ENCODE results near the gene SLC47A1.

- no peak for TF ChIP-seq CTCF (IDR thresholded peaks at IDR 0.05)
- TF ChIP-seq EHF (CRISPR knock-in tag; IDR thresholded peaks at IDR 0.05) = no peak
- TF ChIP-seq RAD21 (conservative IDR thresholded peaks at IDR 0.05 in 1 of 2, IDR thresholded peaks at IDR 0.05 in 1 of 2) = no peak
These were observed 10.7 kb downstream of the SLC47A1 start for GRCh38 chr17:19544366-19544765.

Measured in A549 (cell line).